Measurements from ENCODE around the gene CDK2.
A peak's percentile ranks its signal among the peaks of the same experiment; 100 is the strongest.
"Not testable (repeated sequence)": the region's sequence is repeated elsewhere in the genome, so short reads cannot be mapped to it uniquely, and the experiment has no call there.

The CDK2 gene

DNA sequence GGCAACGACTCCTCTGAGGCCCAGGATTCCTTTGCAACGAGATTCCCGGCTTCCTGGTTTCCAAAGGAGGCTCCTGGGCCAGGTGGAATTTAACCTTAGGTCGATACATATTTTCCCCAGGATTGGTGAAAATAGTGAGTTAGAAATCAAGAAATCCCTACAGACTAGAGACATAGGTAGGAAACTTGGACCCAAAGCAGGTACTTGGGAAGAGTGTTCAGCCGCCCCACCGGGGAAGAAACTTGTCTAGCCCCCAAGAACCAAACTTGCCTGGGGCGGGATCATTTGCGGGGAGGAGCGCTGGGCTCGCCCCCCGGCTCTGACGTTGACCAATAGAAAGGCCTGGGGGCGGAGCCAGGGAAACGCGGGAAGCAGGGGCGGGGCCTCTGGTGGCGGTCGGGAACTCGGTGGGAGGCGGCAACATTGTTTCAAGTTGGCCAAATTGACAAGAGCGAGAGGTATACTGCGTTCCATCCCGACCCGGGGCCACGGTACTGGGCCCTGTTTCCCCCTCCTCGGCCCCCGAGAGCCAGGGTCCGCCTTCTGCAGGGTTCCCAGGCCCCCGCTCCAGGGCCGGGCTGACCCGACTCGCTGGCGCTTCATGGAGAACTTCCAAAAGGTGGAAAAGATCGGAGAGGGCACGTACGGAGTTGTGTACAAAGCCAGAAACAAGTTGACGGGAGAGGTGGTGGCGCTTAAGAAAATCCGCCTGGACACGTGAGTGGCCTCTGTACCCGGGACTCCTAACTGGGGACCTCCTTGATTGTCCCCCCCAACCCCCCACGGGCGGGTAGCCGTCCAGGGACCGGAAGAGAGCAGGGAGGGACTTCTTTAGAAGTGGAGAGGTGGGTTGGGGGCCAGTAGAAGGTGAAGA is at the start of gene CDK2:
TSS of gene CDK2 (plus strand) at position 423 of the 874 bp plus-strand sequence. CDS start at position 602, 179 bp downstream.
- peak; percentile 97 to 98 for DNase-seq

DNA sequence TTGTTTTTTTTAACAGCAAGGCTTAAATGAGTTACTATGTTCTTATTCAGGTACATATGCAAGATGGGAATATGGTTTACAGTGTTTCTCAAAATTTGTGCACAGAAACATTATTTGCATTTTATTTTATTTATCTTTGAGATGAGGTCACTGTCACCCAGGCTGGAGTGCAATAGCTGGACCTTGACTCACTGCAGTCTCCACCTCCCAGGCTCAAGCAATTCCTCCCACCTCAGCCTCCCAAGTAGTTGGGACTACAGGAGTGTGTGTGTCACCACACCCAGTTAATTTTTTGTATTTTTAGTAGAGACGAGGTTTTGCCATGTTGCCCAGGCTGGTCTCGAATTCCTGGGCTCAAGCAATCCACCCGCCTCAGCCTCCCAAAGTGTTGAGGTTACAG is 47.6 kb upstream of the CDK2 start:
- DNase-seq: not testable (repeated sequence)

DNA sequence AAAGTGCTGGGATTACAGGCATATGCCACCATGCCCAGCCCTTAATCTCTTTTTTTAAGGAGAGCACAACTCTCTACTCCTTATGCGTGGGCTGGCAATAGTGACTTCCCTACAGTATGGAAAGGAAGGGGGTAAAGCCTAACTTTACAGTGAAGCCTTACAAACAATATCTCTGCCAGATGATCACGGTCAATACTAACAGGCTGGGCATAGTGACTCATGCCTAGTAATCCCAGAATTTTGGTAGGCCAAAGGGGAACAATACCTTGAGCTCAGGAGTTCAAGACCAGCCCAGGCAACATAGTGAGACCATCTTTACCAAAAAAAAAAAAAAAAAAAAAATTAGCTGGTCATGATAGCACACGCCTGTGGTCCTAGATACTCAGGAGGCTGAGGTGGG is 44.5 kb upstream of the CDK2 start:
- DNase-seq: no peak

DNA sequence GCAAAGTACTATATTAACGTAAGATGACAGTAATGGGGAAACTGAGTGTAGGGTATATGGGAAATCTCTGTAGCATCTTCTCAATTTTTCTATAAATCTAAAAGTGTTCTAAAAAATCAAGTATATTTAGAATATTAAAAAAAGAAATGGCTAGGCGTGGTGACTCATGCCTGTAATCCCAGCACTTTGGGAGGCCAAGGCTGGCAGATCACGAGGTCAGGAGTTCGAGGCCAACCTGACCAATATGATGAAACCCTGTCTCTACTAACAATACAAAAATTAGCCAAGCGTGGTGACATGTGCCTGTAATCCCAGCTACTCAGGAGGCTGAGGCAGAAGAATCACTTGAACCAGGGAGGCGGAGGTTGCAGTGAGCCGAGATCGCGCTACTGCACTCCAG is 43.0 kb upstream of the CDK2 start:
- DNase-seq: not testable (repeated sequence)

DNA sequence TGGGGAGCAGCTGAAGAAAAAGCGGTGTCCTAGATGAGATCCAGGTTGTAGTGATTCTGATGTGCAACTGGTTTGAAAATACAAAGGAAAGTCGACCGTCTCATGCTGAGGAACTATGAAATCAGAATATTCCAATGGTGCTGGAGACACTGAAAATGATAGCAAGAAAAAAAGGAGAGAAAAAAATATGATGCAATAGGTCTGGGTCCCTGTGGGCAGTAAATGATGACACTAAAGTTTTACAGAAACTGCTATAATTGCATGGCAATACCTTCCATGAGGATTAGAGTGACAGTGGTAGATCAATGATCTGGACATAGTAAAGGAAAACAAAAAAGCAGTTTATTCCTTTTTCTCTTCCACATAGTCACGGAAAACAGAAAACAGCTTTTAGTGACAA is 41.3 kb upstream of the CDK2 start:
- no peak for DNase-seq

DNA sequence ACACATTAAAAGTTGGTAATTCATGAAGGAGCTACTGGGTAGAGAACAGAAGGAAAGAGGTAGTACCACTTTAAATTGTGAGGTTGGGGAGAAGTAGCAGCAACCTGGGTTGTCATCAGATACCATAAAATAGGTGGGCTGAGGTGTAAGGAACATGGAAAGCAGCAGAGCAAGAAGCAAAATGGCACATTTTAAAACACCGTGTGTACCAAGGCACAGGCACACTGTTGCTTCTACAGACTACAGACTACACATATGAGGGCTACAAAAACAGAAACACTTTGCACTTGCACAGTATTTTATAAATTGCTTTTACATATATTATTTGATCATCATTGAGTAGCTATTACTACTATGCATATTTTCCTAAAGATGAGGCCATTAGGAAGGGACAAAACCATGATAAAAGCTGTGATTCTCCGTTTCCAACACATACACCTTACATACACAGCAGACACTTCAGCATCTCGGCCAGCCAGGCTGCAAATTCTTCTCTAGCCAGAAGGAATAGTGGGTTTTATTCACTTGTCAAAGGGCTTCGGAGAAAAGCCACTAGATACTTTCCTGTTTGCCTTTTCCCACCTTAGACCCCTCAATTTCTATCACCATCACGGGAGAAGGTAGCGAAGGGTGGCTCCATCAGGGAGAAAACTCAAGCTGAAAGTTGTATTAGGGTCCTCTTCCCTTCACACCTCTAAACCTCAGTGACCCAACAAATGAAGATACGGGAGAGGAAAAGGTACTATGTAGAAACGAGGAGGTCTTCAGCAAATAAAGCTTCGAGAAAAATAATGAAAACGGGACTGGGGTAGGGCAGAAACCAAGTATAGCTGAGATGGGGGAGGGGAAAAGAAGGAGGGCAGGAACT is 40.5 kb upstream of the CDK2 start:
- peak in 1 of 2 experiments; percentile 35 for DNase-seq

DNA sequence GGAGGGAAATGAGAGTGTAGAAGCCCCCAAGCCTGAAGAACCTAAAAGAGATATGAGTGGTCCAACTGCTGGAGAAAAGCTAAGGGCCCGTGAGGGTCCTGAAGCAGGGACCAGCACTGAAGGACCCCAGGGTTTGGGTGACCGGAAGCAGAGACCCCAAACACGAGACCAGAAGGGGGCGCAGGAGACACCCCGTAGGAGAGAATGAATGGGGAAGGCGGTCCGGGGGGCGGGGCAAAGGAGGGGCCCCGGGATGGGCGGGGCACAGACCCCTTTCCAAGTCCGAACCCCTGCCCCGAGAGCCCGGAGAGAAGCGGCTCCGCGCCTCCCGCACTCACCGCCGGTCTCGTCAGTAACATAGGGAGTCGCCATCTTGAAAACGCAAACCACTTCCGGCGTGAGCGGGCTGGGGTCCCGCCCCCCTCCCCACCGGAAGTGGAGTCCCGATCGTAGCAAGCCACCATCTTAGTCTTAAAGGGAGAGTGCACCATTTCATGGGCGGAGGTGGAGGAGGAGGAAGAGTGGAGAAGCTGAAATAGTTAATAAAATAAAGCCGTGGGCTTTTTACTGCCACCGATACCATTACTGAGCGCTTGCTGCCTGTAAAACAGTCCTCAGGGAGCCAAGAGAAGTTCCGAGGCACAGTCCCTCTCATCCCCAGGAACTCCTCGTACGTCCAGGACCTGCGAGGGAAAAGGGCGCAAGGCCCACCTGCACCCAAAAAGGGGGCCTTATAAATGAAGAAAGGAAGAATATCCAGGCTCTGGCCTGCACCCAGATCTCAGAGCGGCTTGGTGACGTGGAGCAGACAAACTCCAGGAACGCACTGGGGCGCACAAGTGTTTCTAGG is 39.7 kb upstream of the CDK2 start:
- DNase-seq: peak; percentile 97

DNA sequence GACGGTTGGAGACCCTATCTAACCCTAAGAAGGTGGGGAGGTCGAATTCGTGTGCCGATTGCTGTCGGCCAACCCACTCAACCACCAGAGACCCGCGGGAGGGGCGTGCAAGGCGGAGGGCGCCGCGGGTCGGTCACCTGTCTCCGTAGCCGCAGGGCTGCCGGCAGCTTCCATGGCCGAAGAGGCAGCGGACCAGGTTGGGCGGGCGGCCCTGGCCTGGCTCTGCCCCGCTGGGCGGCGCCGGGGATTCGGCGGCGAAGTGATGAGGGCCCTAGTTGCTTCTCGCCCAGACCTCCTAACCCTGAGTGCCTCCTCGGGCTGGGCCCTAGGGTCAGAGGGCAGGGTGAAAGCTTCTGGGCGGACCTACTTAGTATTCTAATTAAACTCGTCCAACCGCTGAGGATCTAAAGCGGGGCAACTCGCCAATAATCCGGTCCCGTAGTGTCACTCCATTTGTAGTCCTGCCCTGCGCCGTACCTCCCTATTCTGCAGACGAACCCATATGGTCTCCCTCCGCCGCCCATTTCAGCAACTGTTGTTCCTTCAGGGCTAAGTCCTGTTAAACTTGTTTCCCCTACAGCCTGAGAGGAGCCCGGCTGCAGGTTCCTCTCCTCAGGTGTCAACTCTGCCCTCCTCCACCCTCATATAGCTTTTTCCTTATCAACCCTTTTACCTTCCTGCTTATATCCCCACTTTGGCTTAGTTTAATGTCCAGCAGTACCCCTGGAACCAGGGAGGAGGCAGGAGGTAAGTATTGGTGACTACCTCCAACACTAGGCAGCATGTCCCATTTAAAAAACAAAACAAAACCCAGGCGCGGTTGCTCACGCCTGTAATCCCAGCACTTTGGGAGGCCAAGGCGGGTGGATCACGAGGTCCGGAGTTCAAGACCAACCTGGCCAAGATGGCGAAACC is 38.8 kb upstream of the CDK2 start, which contains the start of gene PYM1:
TSS of gene PYM1 (minus strand) at position 307 of the 915 bp plus-strand sequence. CDS start at position 174, 133 bp downstream.
- peak; percentile 79 to 82 for DNase-seq

DNA sequence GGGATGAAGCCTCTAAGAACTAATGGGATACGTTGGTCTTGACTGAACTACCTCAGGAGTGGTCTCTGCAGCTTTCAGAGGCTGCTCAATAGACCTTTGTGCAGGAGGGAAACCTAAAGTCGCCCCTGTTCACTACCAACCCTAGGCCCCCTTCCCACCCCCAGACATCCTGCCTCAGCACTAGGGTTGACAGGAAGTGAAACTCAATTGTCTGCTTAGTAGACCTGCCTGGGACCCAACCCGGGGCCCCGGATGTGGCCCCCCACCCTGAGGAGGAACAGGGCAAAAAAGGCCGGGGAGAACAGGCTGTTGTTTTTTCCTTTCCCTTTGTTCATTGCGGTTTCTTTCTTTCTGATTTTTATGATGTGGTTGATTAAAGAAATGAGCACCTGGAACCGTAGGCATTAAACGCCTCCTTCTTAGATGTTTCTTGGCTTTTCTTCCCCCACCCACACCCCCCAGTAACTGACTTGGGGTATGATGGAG is 37.3 kb upstream of the CDK2 start:
- DNase-seq: peak; percentile 87 to 88

DNA sequence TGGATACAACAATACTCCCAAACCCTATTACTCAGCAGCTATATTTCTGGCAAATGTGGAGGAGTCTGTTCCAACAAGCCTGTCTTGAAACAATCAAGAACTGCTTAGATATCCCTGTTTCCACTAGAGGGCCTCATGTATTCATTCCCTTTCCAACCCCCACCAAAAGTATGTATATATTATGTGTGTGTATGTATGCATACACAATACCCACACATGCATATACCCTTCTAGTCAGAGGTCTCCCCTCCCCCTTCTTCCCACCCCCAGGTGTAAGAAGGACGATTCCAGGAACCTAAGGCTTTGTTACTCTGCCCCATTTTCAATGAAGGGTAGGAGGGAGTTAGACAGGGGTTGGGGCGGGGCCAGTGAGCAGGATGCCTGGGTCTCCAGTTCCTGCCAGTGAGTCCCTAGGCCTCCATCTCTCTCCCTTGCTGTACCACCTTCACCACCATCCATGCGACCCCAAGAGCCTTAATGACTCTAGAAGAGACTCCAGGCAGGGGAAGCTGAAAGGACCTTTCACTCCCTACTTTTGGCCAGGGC is 35.8 kb upstream of the CDK2 start, which contains the start of gene DGKA:
TSS of gene DGKA (plus strand) at position 392 of the 546 bp plus-strand sequence. CDS start 5,342 bp downstream, outside the sequence.
- DNase-seq: peak; percentile 89

DNA sequence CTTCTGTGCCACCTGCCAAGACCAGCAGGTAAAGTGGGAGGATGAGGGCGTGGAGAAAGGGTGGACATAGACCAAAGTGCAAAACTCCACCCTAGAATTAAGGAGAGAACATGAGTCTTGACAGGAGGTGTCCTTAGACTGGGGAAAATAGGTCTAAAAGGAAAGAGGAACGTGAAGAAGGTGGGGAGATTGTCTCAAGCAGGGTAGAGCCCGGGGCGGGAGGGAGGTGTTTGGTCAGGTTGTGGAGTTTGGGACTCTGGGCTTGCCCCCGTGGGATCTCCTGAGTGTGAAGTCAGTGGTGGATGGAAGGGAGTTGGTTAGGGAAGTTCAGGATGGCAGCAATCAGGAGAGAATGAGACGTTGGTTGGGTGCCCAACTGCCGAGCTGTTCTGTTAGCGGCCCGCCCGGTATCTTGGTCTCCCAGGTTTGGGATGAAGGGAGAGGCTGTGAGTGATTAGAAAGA is 35.3 kb upstream of the CDK2 start:
- no peak for DNase-seq

DNA sequence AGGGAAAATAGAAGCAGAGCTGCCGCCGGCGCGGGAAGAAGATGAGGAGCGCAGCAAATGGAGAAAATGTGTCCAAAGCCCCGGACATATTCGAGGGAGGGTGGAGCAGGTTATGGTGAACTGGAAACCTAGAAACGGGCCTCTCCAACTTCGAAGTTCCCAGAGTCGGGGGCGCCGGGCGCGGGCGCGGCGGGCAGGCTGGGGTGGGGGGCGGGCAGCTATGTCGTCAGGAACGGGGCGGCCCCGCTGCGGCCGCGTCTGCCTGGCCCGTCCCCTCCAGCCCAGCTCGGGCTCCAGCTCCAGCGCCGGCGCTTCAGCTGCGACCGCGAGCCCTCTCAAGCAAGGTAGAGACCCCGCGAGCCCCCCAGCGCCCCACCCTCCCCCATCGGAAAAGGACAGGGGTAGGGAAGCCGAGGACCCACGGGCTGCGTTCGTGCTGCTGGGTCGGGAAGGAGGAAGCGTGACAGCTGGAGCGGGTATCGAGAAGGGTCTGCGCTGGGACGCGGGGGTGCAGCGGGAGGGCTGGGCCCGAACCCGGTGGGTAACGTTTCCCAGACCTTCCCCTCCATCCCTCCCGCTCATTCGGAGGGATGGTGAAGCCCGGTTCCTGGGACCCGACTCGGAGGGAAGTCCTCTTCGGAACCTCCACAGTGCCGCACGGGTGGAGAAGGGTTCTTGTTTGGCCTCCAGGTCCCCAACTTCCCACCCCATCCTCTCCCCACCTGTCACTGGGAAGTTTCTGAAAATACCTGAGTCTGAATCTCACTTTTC is 34.7 kb upstream of the CDK2 start:
- peak; percentile 45 to 61 for DNase-seq

DNA sequence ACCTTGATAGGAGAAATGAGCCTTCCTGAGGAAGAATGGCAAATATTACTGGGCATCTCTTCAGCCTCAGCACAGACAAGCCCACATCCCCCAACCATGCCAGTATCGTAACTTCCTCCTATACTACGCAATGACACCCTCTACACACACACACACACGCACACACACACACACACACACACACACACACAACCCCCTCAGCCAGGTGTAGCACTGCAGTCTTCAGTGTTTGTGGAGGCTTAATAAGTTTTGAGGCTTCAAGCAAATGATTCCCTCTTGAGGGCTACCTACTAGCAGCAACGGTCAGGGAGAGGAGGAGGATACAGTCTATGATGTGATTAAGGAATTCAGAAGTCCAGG is 34.1 kb upstream of the CDK2 start:
- peak; percentile 51 to 56 for DNase-seq

DNA sequence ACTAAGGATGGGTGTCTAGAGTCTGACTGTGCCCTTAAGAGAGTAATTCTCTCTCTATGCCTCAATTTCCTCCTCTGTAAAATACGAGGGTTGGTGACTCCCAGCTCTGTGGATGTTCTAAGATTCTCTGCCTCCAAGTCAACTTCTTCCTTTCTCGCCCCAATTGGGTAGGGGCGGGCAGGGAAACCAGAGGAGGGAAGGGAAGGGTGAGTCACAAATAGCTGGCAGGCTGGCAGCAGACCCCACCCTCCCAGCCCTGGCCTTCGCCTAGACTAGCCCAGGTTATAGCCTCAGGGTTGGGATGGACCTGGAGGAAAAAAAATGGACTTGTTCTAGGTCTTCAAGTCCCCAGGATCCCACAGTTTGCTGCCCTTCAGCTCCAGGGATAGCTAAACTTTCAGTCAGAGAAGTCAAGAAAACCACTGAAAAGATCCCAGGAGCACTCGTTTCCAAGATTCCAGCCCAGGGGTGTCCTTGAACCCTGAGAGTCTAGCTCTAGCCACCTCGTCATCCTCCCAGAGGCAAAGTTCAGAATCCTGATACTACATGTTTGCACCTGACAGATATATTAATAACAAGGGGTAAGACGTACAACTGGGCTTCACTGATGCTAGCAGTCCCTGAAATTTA is 33.3 kb upstream of the CDK2 start:
- no peak for DNase-seq

DNA sequence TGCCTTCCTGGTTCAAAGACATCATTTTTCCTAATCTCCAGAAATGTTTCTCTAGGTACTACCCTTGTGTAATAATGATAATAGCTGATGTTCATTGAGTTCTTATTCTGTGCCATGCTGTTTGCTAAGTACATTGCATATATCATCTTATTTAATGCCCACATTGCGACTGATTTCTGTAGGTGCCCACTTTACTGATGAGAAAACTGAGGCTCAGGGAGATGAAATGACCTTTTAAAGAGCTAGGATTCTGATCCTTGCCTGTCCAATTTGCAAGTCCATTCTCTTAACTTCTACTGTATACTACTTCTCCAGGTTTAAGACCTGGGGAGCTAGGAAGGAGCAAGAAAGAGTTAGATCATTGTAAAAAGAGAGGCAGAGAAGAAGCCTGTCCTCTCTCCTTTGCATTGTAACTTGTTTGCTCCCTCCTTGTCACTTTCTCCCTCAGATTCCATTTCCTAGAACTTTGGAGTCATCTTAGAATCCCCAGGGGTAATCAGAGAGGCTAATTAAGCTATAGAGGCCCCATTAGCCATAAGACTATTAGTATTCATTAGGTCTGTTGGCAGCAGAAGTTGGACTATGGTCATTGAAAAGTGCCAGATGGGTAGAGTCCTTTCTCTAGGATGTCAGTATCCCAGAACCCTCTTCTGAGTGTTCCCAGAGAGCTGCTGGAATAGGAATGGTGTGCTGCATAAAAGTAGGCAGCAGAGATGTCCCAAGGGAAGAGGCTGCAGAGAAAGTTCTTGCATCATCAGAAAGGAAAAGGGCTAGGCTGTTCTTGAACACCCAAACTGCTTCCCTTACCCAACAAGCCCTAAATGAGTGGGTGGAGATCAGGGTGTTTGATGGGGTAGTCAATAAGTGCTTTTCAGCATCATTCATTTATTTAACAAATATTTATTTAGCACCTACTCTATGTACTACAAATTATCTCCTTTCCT is 32.6 kb upstream of the CDK2 start:
- no peak for DNase-seq

DNA sequence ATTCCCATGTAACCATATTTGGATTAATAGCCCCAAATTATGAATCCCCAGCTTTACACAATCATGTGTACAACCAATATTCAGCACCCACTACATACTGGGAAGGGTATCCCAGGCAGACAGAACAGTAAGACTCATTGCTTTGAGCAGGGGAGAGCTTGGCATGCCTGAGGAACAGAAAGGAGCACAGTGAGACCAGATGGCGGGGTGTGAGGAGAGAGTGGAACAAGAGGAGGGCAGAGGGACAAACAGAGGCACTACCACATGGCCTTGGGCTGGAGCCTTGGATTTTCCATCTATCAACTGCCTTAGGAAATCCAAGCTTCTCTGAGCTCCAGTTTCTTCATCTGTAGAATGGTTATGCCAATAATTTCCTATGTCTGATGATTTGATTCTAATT is 31.9 kb upstream of the CDK2 start:
- no peak for DNase-seq

DNA sequence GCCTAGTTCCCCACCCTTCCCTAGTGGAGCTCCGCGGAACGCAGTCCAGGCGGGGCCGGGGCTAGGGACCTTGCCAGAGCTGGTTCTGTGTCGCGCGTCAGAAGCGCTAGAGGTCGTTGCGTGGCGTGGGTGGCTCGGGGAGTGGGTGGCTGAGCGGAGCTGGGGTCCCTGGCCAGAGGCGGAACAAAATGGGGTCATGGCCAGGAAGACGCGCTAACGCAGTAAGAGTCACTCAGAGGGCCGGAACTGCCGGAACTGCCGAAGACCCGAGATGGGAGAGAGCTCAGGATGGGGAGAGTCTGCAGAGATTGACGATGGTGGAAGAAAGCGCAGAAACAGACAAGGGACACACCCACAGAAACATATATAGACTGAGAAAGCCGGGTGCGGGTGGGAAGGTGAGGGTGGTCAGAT is 30.9 kb upstream of the CDK2 start:
- peak; percentile 62 to 64 for DNase-seq

DNA sequence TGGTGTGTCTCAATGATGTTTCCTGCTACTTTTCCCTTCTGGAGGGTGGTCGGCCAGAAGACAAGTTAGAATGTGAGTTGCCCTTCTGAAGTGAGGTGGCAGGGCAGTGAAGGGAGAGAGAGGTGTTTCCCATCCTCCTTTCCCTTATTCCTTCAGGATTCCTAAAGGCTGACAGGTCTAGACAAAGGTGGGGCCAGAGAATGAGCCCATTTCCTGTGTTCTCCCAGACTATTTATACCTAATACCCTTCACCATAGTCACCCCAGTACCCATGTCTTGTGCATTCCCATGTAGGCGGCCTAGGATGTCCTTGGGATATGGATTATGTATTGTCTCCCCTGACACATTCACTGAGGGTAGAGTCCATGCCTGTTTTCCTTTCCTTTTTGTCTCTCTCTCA is 28.6 kb upstream of the CDK2 start:
- DNase-seq: no peak

Measured in activated T-cell treated with anti-CD3 and anti-CD28 coated beads, Interleukin-2, amount 50 U/mL, for 48 hours (primary cell).